HUES48 (cell line): ENCODE results near the gene ELAVL2.

Experiments
- H3K27ac ChIP-seq: one replicate; pipeline ENCODE4 v1.7.0; 2013; ENCODE audit warnings: low read depth, low read length, inconsistent platforms
- H3K27me3 ChIP-seq: 2 replicates; pipeline ENCODE4 v1.6.1; 2013; ENCODE audit warnings: mild to moderate bottlenecking, low read length; ENCODE audit not compliant: control insufficient read depth, insufficient read depth
- H3K36me3 ChIP-seq: 2 replicates; pipeline ENCODE4 v1.6.1; 2013; ENCODE audit warnings: low read length; ENCODE audit not compliant: control insufficient read depth, insufficient read depth
- H3K4me1 ChIP-seq: 2 replicates; pipeline ENCODE4 v1.6.1; 2013; ENCODE audit warnings: mild to moderate bottlenecking, low read length; ENCODE audit not compliant: control insufficient read depth, insufficient read depth
- H3K4me3 ChIP-seq: 2 replicates; pipeline ENCODE4 v1.5.1; 2013; ENCODE audit warnings: mild to moderate bottlenecking, low read depth, low read length
- H3K9ac ChIP-seq: 2 replicates; pipeline ENCODE4 v1.6.1; 2013; ENCODE audit warnings: mild to moderate bottlenecking, low read depth, low read length, moderate library complexity
- H3K9me3 ChIP-seq: 2 replicates; pipeline ENCODE4 v1.6.1; 2013; ENCODE audit warnings: low read length; ENCODE audit not compliant: control insufficient read depth, insufficient read depth

ELAVL2 gene

DNA sequence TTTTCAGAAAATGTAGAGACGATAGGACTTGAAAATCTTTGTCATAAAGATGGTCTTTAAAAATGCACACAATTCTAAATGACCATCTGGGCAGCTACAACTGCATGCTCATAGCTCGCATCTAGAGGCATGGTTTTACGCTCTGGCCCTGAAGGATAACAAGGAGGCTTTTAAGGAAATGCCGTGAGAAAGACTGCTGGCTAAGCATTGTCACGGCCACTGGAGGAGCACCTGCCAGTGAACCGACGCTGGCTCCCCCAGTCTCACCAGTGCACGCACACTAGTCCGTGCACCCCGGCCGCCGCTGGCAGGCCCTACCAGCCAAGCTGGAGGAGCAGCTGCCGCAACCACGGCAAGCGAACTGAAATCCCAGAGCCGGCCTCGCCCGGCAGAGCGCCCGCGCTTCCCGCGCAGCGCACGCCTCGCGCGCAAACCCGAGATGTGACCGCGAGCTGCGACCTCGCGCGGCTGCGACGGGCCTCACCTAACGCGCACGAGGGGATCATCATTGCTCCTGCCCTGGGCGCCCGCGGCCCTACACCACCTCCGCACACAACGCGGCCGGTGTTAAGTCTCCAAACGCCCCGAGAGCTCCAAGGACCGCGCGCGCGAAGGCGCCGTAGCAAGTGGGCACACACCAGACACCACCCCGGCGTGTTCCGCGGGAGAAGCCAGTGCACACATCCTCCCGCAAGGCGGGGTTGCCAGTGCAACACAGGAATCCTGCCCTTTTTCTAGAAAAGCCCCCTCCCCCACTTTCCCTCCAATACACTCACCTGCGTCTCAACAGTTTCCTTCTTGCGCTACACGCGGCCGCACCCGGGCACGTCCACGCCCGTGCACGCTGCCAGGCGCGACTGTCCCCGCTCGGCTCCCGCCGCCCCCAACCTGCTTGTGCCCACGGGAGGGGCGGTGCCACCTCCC lies 5.3 kb downstream of the ELAVL2 start:
- H3K4me1 ChIP-seq = peaks cover 58% of the 10 kb centered on the region
- no peaks in the 10 kb centered on the region for H3K36me3 ChIP-seq
- H3K9me3 ChIP-seq = no peaks in the 10 kb centered on the region
- peaks cover 54% of the 10 kb centered on the region for H3K27me3 ChIP-seq
- H3K27ac ChIP-seq = peak overlapping the region; percentile 6
- H3K4me3 ChIP-seq = peak overlapping the region; percentile 86
- peak overlapping the region; percentile 57 for H3K9ac ChIP-seq

DNA sequence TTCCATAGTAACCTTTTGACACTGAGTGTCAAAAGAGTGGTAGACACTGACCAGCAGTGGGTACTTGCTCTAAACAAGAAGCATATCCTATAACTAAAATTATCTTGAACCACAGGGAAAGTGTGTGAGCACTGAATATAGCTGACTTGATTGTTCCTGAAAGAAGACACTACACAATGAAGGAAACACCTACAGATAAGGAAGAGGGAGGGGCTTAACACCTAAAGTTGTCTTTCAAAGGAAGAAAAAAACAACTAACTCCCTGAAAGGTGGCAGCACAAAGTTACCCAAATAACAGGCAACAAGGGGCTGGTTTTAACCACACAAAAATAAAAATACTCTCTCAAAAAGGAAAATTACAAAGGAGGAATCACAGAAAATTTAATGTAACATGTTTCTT lies 6.6 kb downstream of the ELAVL2 start:
- Histone ChIP-seq H3K4me3 (peak overlapping the region; percentile 86), H3K27me3 (peaks cover 41% of the 10 kb centered on the region), H3K27ac (no peak overlapping the region), H3K9me3 (no peaks in the 10 kb centered on the region), H3K9ac (no peak overlapping the region), H3K4me1 (peaks cover 68% of the 10 kb centered on the region), H3K36me3 (no peaks in the 10 kb centered on the region)

DNA sequence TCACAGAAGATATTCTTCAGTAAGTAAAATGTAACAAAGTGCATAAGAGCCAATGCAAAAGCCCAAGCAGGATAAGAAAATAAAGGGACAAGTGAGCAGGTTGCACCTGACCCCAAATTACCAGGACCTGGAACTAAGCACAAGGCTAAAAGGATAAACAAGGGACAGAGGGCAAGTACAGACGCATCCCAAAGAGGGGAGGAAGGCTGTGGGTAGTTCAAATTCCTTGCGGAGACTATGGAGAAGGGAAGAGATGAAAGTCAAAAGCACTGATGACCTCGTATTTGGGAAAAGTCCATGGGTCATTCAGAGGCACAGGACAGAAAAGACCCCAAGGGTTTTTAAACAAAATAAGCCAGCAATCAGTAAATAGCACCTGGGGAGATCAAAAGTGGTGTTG lies 11.8 kb downstream of the ELAVL2 start:
- Histone ChIP-seq H3K4me1 (peaks cover 79% of the 10 kb centered on the region), H3K36me3 (no peaks in the 10 kb centered on the region), H3K27me3 (no peaks in the 10 kb centered on the region), H3K4me3 (no peak overlapping the region), H3K27ac (peak overlapping the region; percentile 7), H3K9me3 (no peaks in the 10 kb centered on the region), H3K9ac (no peak overlapping the region)

DNA sequence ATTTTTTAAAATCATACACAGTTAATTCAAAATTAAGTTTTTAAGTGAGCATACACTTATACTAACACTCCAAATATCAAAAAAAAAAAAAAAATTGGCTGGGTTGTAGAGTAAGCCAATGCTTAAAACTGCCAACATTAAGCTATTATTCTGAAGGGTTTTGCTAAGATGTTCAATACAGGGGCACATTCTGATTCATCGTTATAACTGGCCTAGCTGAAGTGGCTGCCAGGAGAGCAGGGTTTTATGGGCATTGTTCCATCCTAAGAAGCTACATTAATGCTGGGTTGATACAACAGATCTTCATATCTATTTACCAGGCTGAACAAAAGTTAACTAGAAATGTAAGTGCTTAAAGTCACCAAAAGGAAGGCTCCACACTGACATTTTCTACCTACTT lies 13.4 kb downstream of the ELAVL2 start:
- Histone ChIP-seq H3K4me1 (peaks cover 79% of the 10 kb centered on the region), H3K4me3 (no peak overlapping the region), H3K9me3 (no peaks in the 10 kb centered on the region), H3K36me3 (no peaks in the 10 kb centered on the region), H3K27ac (no peak overlapping the region), H3K27me3 (no peaks in the 10 kb centered on the region), H3K9ac (no peak overlapping the region)

DNA sequence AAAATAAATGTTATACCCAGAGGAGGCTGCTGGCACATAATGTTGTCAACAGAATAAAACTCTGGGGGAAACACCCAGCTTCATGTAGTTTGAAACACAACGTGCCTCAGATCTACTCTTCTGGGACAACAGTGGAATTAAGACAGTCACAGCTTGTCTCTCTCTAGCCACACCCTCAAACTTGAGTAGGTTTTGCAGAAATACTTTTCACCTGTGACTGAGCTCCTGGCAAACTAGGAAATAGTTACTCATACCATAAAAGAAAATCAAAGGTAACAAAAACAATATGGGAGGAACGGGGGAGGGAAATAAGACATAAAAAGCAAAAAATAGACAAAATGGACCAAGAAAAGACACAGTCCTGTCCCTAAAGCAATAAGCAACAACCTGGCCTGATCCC lies 14.4 kb downstream of the ELAVL2 start:
- no peaks in the 10 kb centered on the region for H3K27me3 ChIP-seq
- H3K9me3 ChIP-seq = no peaks in the 10 kb centered on the region
- no peak overlapping the region for H3K4me3 ChIP-seq
- no peaks in the 10 kb centered on the region for H3K36me3 ChIP-seq
- H3K9ac ChIP-seq = no peak overlapping the region
- H3K4me1 ChIP-seq = peaks cover 80% of the 10 kb centered on the region
- H3K27ac ChIP-seq = no peak overlapping the region

DNA sequence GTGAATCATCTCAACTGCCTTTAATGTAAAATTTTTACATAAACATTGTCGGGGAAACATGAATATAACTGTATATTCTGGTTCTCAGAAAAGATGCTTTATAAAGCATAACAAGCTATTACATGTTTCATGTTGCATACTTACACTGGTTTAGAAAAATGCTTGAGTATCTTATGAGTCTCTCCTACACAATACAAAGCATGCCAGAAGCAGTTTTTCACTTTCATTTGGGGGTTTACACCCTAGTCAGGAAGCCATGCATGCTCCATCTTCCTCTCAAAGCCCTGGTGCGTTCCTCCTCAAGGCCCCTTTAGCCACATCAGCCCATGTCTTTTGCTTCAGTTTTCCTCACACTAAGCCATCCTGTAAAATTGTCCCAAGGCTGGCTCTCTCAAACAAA lies 22.8 kb downstream of the ELAVL2 start:
- Histone ChIP-seq H3K27ac (no peak overlapping the region), H3K9ac (no peak overlapping the region), H3K36me3 (no peaks in the 10 kb centered on the region), H3K9me3 (no peaks in the 10 kb centered on the region), H3K4me3 (no peak overlapping the region), H3K4me1 (peaks cover 72% of the 10 kb centered on the region), H3K27me3 (no peaks in the 10 kb centered on the region)

DNA sequence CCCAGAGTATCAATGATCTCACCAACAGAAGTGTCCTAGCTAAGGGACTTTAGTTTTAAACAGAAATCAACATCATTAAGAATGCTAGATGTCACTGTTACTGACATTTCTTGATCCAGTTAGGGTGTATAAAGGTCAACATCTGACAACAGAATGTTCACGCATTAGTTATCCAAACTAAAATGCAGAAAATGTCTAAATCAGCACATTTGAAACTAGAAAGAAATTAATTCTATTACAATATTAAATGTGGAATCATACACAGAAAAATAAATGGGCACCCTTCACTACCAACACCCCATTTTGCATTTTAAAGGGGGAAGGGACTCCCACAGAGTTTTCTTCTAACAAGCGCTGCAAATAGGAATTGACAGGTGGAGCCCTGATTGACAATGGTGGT lies 24.5 kb downstream of the ELAVL2 start:
- no peaks in the 10 kb centered on the region for H3K36me3 ChIP-seq
- no peaks in the 10 kb centered on the region for H3K9me3 ChIP-seq
- H3K4me3 ChIP-seq = no peak overlapping the region
- H3K9ac ChIP-seq = no peak overlapping the region
- no peaks in the 10 kb centered on the region for H3K27me3 ChIP-seq
- peaks cover 66% of the 10 kb centered on the region for H3K4me1 ChIP-seq
- H3K27ac ChIP-seq = no peak overlapping the region

DNA sequence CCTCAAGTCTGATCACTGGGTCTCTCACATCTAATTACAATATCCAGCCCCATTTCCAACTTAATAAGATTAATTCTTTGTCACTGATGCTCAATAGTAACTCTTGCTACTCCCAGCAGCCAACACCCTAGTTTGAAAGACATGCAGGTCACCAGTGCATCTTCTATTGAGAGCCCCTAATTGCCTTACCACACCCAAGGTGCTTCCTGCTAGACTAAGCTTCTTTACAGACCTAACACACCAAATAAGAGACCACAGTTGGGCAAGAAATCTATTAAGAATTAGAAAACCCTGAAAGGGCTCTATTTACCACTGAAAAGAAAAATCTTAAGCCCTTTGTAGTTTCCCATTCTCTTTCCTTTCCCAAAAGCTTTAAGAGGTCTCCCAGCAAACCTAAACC lies 26.5 kb downstream of the ELAVL2 start:
- no peak overlapping the region for H3K27ac ChIP-seq
- H3K4me3 ChIP-seq = no peak overlapping the region
- H3K9ac ChIP-seq = no peak overlapping the region
- no peaks in the 10 kb centered on the region for H3K27me3 ChIP-seq
- H3K36me3 ChIP-seq = no peaks in the 10 kb centered on the region
- H3K9me3 ChIP-seq = no peaks in the 10 kb centered on the region
- peaks cover 64% of the 10 kb centered on the region for H3K4me1 ChIP-seq

DNA sequence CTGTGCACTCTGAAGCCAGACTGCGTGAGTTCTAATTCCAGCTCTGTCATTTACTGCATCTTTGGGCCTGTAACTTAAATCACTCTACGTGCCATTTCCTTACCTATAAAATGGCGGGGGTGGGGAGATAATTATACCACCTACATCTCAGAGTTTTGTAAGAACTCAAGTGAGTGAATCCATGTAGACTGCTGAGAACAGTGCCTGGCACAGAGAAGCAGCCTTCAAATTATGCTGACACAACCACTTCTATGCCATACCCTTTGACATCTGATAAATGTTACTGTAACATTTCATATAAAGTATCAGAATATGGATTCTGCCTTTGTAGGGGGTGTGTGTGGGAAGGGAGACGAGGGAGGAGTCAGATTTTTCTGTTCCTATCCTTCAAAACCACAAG lies 27.7 kb downstream of the ELAVL2 start:
- peaks cover 67% of the 10 kb centered on the region for H3K4me1 ChIP-seq
- H3K9ac ChIP-seq = no peak overlapping the region
- no peak overlapping the region for H3K27ac ChIP-seq
- no peak overlapping the region for H3K4me3 ChIP-seq
- H3K9me3 ChIP-seq = no peaks in the 10 kb centered on the region
- no peaks in the 10 kb centered on the region for H3K27me3 ChIP-seq
- H3K36me3 ChIP-seq = no peaks in the 10 kb centered on the region

DNA sequence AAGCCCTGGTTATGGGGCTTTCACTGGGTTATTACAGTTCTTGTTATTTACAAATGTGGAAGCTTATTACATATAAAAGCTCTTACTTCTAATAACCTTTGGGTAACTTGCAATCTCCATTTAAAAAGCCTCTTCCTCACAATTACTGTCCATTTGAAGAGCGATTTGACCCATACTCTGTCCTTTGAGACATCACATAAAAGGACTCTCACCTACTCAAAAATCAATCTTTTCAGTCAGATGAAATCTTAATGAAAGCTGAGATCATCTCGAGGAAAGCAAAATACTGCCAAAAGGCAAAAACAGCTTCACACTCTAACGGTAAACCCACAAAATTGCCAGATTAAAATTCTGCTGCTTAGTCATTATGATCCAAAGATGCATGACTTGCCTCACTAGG lies 29.8 kb downstream of the ELAVL2 start:
- H3K27ac ChIP-seq = no peak overlapping the region
- H3K4me3 ChIP-seq = no peak overlapping the region
- H3K27me3 ChIP-seq = no peaks in the 10 kb centered on the region
- H3K9ac ChIP-seq = no peak overlapping the region
- peaks cover 60% of the 10 kb centered on the region for H3K4me1 ChIP-seq
- no peaks in the 10 kb centered on the region for H3K36me3 ChIP-seq
- no peaks in the 10 kb centered on the region for H3K9me3 ChIP-seq

DNA sequence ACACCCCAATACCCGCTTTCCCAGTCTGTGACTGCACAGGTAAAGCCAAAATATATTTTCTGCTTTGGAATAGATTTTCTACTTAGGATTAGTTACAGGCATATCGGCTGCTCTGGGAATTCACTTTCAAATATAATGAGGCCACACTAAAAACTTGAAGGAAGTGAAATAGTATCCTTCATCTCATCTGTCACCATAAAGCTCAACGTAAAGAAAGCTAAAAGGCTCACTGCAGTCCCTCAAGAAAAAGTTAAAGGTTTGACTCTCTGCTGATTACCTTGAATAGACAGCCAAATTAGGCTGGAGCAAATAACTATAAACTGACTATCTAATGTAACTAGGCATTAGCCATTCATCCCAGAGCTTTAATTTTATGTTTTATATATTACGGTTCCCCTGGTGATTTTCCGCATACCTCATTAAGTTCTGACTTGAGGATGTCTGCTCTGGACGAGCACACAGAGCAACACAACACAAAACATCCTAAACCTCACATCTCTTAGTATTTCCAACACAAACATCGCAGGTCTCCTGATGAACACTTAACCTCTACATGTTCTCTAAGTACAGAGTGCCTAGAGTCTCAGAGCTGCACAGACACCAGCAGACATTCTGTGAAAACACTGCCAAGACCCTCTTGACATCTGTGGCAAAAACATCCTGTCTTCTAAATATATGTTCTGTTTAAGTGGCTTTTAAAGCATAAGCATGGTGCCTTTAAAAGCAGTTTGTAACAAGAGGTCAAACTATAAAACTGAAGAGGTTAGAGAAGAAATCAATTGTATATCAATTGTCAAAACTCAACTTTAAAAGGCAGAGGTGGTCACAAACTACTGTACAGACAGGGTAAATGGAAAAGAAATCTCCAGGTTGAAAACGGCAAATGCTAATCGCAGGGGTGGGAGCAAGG lies 35.4 kb downstream of the ELAVL2 start:
- no peaks in the 10 kb centered on the region for H3K27me3 ChIP-seq
- H3K27ac ChIP-seq = no peak overlapping the region
- H3K9me3 ChIP-seq = no peaks in the 10 kb centered on the region
- H3K4me1 ChIP-seq = peaks cover 27% of the 10 kb centered on the region; the same call in 1 of the 2 replicates
- H3K9ac ChIP-seq = no peak overlapping the region
- no peaks in the 10 kb centered on the region for H3K36me3 ChIP-seq
- no peak overlapping the region for H3K4me3 ChIP-seq
